GM20431 (cell line): ENCODE measurements around the gene OPCML.

ENCODE experiments used
- in situ Hi-C: fragments of 300-500 bp; cut with MseI, MboI; formaldehyde crosslinking; loops from one replicate; pipeline ENCODE4 v1.15.0; 2020; ENCODE audit warnings: low sequenced_read_pairs; ENCODE audit not compliant: unreplicated experiment

The OPCML gene

GRCh38 chr11:133531971-133532651 lies at the start of gene OPCML:
Gene OPCML (minus strand): TSS chr11:133532501.
- in situ Hi-C loops = no loop called here

GRCh38 chr11:133581091-133581490 lies 48.8 kb upstream of the OPCML start:
- in situ Hi-C loops = no loop called here

- in situ Hi-C loops = no loop called here
These were observed 47.1 kb upstream of the OPCML start for GRCh38 chr11:133579165-133580031.

- in situ Hi-C loops = no loop called here
These were observed 45.1 kb upstream of the OPCML start for GRCh38 chr11:133577403-133577802.

GRCh38 chr11:133576351-133576750 lies 44.0 kb upstream of the OPCML start:
- in situ Hi-C loops = no loop called here

- in situ Hi-C loops = no loop called here
These were observed 40.8 kb upstream of the OPCML start for GRCh38 chr11:133573081-133573480.

- in situ Hi-C loops = no loop called here
These were observed 38.1 kb upstream of the OPCML start for GRCh38 chr11:133570376-133570775.

- in situ Hi-C loops = no loop called here
These were observed 31.3 kb upstream of the OPCML start for GRCh38 chr11:133563505-133564025.

GRCh38 chr11:133560472-133560855 lies 28.2 kb upstream of the OPCML start:
- in situ Hi-C loops = no loop called here

GRCh38 chr11:133559833-133560471 lies 27.7 kb upstream of the OPCML start:
- in situ Hi-C loops = no loop called here

GRCh38 chr11:133559382-133559781 lies 27.1 kb upstream of the OPCML start:
- in situ Hi-C loops = no loop called here

GRCh38 chr11:133555034-133555433 lies 22.7 kb upstream of the OPCML start:
- in situ Hi-C loops = no loop called here

GRCh38 chr11:133553885-133554740 lies 21.8 kb upstream of the OPCML start:
- in situ Hi-C loops = no loop called here

- in situ Hi-C loops = no loop called here
These were observed 20.6 kb upstream of the OPCML start for GRCh38 chr11:133552938-133553337.

- in situ Hi-C loops = no loop called here
These were observed 18.8 kb upstream of the OPCML start for GRCh38 chr11:133551064-133551463.

GRCh38 chr11:133549826-133550225 lies 17.5 kb upstream of the OPCML start:
- in situ Hi-C loops = no loop called here

- in situ Hi-C loops = no loop called here
These were observed 16.3 kb upstream of the OPCML start for GRCh38 chr11:133548641-133549040.

GRCh38 chr11:133547808-133548494 lies 15.7 kb upstream of the OPCML start:
- in situ Hi-C loops = no loop called here

GRCh38 chr11:133545199-133545803 lies 13.0 kb upstream of the OPCML start:
- in situ Hi-C loops = no loop called here
